ENCODE measurements around the gene ARL6IP4. TPM values are rescaled to one million over a fixed set of nuclear protein-coding genes. Genes with fewer than 3 reads are reported as not detected.
A peak's percentile ranks its signal among the peaks of the same experiment; 100 is the strongest.

The ARL6IP4 gene
- total RNA-seq, 1 experiment from 2014 or later: 132 TPM

GRCh38 chr12:123026094-123026853, 45.8 kb downstream of the ARL6IP4 start:
- H3K27ac Mint-ChIP-seq: no peak overlapping the region

More at GRCh38 chr12:123026094-123026853, 45.8 kb downstream of the ARL6IP4 start:
- H3T11ph ChIP-seq (ENCODE audit: low read length): no peak overlapping the region
- no peaks in the 10 kb centered on the region for H3K79me2 ChIP-seq (ENCODE audit: insufficient read depth, low read length)
- H4K5ac ChIP-seq (ENCODE audit: insufficient read length, low read depth, low read length): no peak overlapping the region
- H4K91ac ChIP-seq (ENCODE audit: insufficient read length, low read depth, low read length): no peak overlapping the region
- TF ChIP-seq CTCF (conservative IDR thresholded peaks at IDR 0.05): no peak
- H3K56ac ChIP-seq (ENCODE audit: insufficient read length, low read depth, low read length): no peak overlapping the region
- no peak overlapping the region for H3K4me2 ChIP-seq (ENCODE audit: insufficient read depth, insufficient read length, low read length)
- no peak overlapping the region for H3K27ac ChIP-seq (ENCODE audit: insufficient read length, low read depth, low read length)
- no peak overlapping the region for H4K8ac ChIP-seq (replicated peaks; ENCODE audit: insufficient read length, low read depth, low read length)
- Mint-ChIP-seq H3K27me3 (ENCODE audit: low read depth) (peaks cover 3% of the 10 kb centered on the region), H3K36me3 (ENCODE audit: insufficient read depth in 1 of 3, low read depth in 3 of 3) (no peaks in the 10 kb centered on the region), H3K4me1 (peaks cover 13 to 14% of the 10 kb centered on the region in 2 experiments), H3K9me3 (no peaks in the 10 kb centered on the region), H3K4me3 (no peak overlapping the region; a peak in 1 of 5 replicates)
- no peak overlapping the region for H2BK5ac ChIP-seq (ENCODE audit: insufficient read length, low read length)
- no peaks in the 10 kb centered on the region for H3K4me1 ChIP-seq (ENCODE audit: insufficient read depth, low read length)
- H3K14ac ChIP-seq (ENCODE audit: insufficient read depth, low read length): no peak overlapping the region
- H2BK120ac ChIP-seq (ENCODE audit: low read depth, low read length, poor library complexity, severe bottlenecking): no peak overlapping the region
- H3K23ac ChIP-seq (ENCODE audit: insufficient read length, low read depth, low read length): no peak overlapping the region
- no peak overlapping the region for H3K9ac ChIP-seq (ENCODE audit: extremely low read depth, insufficient read length, low read length)
- H3K23me2 ChIP-seq (ENCODE audit: insufficient read length, low read depth, low read length, poor library complexity, severe bottlenecking): no peaks in the 10 kb centered on the region
- no peak overlapping the region for H2AK5ac ChIP-seq (ENCODE audit: insufficient read length, low read length)
- DNase-seq: no peak
- H3K18ac ChIP-seq (ENCODE audit: insufficient read length, low read depth, low read length): peak overlapping the region; percentile 41
- no peaks in the 10 kb centered on the region for H4K20me1 ChIP-seq (ENCODE audit: control insufficient read depth, insufficient read depth, insufficient read length)
- no CpG with 5 or more reads among the region's 9 CpGs for WGBS (ENCODE audit: extremely low coverage, insufficient read length, low lambda C conversion rate)
- no peaks in the 10 kb centered on the region for H3K9me3 ChIP-seq (ENCODE audit: control insufficient read depth, low read depth, low read length)
- no peak overlapping the region for H2BK12ac ChIP-seq (ENCODE audit: insufficient read length, low read depth, low read length)
- no peaks in the 10 kb centered on the region for H3K79me1 ChIP-seq (ENCODE audit: insufficient read depth, low read depth, low read length, poor library complexity, severe bottlenecking)
- no peak overlapping the region for H3K4ac ChIP-seq (ENCODE audit: low read depth, low read length)
- no peaks in the 10 kb centered on the region for H3K27me3 ChIP-seq (ENCODE audit: insufficient read depth, low read length)
- no peak overlapping the region for H2AFZ ChIP-seq (ENCODE audit: low read length)
- H2BK15ac ChIP-seq (ENCODE audit: low read depth, low read length): no peak overlapping the region
- H2BK20ac ChIP-seq (ENCODE audit: low read depth, low read length, poor library complexity, severe bottlenecking): no peak overlapping the region
